GM18526 (cell line): Measurements from ENCODE around the gene PAXX.

Experiments
- POLR2A ChIP-seq: IDR thresholded peaks from 3 replicates; pipeline ENCODE4 v1.6.1; 2011; ENCODE audit not compliant: insufficient read length; ENCODE audit errors: extremely low read depth

The PAXX gene, protein sequence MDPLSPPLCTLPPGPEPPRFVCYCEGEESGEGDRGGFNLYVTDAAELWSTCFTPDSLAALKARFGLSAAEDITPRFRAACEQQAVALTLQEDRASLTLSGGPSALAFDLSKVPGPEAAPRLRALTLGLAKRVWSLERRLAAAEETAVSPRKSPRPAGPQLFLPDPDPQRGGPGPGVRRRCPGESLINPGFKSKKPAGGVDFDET

DNA sequence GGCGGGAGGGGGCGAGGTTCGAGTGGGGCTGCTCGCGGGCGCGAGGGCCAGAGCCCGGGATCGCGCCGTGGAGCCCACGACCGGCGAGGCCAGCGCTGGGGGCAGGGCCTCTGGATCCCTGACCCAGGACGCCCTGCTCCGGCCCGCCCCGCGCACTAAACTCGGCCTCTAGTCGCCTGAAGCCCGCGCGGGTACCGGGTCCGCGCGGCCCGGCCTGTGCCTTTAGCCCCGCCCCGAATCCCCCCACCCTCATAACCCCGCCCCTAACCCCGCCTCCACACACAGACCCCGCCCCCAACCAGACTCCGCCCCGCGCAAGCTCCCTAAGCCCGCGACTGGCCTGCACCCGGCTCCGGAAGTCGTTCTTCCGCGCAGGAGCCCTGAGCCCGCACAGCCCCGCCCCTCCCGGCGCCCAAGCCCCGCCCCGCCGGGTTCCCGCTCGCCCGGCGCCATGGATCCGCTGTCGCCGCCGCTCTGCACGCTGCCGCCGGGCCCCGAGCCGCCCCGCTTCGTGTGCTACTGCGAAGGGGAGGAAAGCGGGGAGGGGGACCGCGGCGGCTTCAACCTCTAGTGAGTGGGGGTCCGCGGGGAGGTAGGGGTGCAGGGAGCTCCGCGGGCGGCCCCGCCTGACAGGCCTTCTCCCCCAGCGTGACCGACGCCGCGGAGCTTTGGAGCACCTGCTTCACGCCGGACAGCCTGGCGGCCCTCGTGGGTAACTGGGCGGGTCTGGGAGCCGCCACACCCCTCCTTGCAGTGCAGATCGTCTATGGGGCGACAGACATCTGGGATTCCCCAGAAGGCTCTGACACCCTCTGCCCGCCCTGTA, at the start of gene PAXX:
Gene PAXX (plus strand): TSS at position 430 of the 826 bp plus-strand sequence. CDS start 22 bp downstream, at position 452.
- TF ChIP-seq POLR2A: peak; percentile 56

GRCh38 chr9:136942881-136943230, 49.4 kb upstream of the PAXX start:
- TF ChIP-seq POLR2A: no peak

DNA sequence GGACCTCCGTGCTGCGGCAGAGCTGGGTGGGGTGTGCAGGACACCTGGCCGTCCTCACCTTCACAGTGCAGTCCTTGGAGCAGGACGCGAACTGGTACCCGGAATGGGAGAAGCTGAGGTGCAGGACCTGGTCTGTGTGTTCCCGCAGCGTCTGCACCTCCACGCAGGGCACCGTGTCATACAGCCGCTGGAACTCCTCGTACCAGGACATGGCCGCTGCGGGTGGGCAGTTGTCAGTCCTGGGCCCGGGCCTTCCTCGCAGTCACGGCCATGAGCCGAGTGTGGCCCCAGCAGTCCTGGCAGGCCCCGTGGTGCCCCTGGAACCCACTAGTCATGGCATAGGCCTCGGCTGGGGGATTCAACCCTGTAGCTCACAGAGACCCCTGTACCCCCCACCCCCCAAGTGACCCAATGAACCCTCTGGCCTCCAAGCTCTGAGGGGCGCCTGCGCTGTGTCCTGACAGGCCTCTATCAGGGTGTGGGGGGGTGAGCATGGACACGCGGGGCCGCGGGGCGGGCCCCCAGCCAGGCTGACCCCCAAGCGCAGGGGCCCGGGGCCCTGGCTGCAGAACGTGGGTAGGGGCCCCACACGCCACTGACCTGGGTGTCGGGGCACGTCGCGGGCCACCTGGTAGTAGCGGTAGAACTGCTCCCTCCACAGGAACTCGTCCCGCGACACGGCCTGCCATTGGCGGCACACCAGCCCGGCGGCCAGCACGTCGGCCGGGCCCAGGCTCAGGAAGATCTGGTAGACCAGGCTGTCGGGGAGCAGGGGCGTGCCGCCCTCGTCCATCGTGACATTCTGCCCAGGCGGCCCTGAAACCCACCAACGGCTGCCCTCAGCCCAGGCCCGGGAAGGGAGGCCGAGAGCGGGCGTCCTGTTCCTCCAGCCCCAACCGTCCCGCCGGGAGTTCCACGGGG, 48.7 kb upstream of the PAXX start:
- no peak for TF ChIP-seq POLR2A

GRCh38 chr9:136944212-136944518, 48.1 kb upstream of the PAXX start:
- no peak for TF ChIP-seq POLR2A

DNA sequence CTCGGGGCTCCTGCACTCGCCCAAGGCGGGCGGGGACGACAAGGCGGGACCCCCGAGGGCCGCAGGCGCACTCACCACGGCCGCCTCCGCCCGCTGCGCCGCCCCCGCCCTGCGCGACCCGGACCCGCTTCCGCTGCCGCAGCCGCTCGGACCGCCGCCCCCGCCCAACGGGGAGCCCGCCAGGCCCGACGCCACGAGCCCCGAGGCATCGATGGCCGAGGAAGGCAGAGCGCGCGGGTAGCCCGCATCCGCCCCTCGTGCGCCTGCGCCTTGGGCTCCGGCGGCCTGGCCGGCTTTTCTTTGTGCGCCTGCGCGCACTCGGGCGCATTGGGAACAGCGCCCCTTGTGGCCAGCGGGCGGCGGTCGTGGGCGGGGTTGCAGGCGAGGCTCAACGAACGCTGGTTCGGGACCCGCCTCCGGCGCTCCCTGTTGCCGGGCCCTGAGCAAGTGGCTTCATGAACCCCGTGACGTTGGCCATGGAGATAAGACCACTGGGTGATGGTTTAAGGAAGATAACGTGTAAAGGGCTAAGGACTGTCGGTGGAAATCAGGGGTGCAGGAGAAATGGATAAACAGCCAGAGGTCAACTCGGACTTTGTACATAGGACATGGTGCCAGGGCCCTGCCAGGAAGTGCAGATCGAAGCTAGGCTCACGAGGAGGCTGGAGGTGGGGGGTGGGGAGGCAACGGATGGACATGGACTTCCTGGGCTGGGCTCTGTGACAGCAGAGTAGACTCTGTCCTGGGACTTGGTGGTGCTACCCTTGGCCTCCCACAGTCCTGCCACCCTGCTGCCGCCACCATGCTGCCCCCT, 47.5 kb upstream of the PAXX start, which contains the start of the genes C8G and FBXW5:
Gene C8G (plus strand): TSS at position 725 of the 814 bp plus-strand sequence. CDS start 78 bp downstream, at position 803.
Gene FBXW5 (minus strand): TSS at position 220 of the 814 bp plus-strand sequence. CDS start 655 bp downstream, outside the sequence.
- peak; percentile 76 for TF ChIP-seq POLR2A

DNA sequence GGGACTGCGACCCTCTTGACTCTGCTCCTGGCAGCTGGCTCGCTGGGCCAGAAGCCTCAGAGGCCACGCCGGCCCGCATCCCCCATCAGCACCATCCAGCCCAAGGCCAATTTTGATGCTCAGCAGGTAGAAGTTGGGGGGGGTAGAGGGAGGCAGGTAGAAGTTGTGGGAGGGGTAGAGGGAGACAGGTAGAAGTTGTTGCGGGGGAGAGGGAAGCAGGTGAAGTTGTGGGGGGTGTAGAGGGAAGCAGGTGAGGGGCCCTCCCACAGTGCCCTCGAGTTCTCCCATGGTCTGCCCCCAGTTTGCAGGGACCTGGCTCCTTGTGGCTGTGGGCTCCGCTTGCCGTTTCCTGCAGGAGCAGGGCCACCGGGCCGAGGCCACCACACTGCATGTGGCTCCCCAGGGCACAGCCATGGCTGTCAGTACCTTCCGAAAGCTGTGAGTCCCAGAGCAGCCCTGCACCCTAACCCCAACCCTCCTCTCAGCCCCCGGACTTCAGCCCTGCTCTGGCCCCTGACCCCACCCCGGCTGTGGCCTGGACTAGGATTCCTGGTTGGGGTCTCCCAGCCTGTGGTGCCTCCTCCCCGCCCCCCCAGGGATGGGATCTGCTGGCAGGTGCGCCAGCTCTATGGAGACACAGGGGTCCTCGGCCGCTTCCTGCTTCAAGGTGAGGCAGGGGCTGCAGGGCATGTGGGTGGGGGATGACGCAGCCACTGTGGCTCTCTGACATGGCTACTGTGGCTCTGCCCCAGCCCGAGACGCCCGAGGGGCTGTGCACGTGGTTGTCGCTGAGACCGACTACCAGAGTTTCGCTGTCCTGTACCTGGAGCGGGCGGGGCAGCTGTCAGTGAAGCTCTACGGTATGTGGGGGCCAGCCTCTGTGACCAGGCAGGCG, 46.6 kb upstream of the PAXX start:
- TF ChIP-seq POLR2A: no peak

- TF ChIP-seq POLR2A: no peak
These were observed 45.8 kb upstream of the PAXX start for GRCh38 chr9:136946228-136947027.

DNA sequence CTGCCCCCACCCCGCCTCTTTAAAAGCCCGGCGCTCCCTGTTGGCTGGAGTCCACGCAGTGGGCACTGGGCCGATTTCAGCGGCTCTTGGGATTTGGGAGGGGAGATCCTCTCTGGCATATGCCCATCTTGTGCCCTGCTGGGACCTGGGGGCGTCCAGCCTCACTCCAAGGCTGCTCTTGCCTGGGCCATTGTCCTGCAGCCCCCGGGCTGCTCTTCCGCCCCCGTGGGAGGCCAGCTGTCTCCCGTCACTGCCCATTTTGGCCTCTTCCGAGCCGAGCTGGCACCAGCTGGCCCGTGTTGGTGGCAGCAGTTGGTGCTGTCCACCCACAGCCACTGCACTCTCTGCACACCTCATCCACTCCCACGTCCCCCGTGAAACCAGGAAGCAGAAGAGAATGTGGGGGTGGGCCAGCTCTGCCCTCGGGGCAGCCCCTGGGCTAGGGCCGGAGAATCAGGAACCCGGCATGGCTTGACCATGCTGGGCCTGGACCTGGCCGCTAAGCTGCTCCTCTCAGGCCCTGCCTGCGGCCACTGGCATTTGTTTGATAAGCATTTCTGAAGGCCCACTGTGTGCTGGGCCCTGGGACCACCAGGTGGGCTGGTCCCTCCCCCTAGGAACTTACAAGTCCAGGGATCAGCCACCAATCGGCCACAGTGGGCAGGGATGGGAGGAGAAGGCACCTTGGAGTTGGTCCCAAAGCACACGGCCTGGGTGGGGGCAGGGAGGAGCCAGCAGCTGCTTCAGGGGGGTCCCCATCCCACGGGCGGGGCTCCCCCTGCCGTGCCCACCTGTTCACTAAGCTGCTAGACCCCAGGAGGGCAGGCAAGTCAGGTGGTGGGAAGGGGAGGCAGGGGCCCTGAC, 45.0 kb upstream of the PAXX start:
- no peak for TF ChIP-seq POLR2A

DNA sequence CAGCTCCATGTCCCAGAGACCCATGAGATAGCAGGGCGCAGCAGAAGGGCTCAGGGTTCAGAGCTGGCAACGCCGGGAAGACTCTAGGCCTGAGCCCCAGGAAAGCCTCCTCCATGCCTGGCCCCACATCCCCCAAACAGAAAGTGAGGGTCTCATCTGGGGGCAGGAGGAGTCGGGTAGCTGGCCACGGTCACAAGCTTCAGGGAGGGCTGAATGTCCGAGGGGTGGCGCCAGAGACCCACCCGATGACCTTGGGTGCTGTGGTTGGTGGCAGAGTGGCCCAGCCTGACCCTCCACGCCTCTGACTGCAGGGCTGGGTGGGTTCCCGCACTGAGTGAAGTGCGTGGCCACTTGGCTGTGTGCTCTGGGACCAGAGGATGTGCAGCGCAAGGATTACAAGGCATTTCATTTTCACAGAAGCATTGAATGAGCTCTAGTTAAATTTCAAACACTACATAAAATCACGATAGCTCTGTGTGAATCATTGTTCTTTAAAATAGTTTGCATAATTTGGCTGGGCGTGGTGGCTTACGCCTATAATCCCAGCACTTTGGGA, 44.2 kb upstream of the PAXX start:
- no peak for TF ChIP-seq POLR2A

GRCh38 chr9:136949239-136949816, 42.9 kb upstream of the PAXX start:
- TF ChIP-seq POLR2A: no peak
